Placental pericyte (primary cell): Measurements from ENCODE around the gene DCP1A. TPM values are rescaled to one million over a fixed set of nuclear protein-coding genes. Genes with fewer than 3 reads are reported as not detected.

Source experiments
- small RNA-seq: library from RNA; depleted of rRNA; stranded (forward); fragments of <200 nt; gene quantifications from one replicate; pipeline ENCODE3, GENCODE V24; 2012; ENCODE audit warnings: low replicate concordance
- total RNA-seq: library from RNA; depleted of rRNA; stranded (reverse); fragments of >200 nt; gene quantifications from 2 replicates; pipeline ENCODE4 v1.2.3, GENCODE V29; 2012

The DCP1A gene
- total RNA-seq: 13.8 and 18.3 TPM in 2 replicates

GRCh38 chr3:53347261-53348064 lies at the start of gene DCP1A:
Gene DCP1A, minus strand, starts transcription at chr3:53347543. Its CDS starts 26 bp downstream, at chr3:53347517.

GRCh38 chr3:53255775-53256703 lies 91.3 kb downstream of the DCP1A start, which contains the start of gene TKT:
Gene TKT, minus strand, starts transcription at chr3:53256022. Its CDS starts 80 bp downstream, at chr3:53255942.

Small RNA genes lying within 50 kb of the gene (small RNA-seq; reads per million reads assigned to genes)
- gene RF00019: not detected
- gene RF00212: 0.10 reads per million
- gene RF00568: not detected

Other genes with a start within 250 kb of the DCP1A start
- gene RFT1, start 217.1 kb downstream of the DCP1A start, total RNA-seq: 12.0 and 24.9 TPM in 2 replicates
- gene PRKCD, start 186.3 kb downstream of the DCP1A start, total RNA-seq: 4.2 and 4.4 TPM in 2 replicates
- gene TKT, start 91.5 kb downstream of the DCP1A start, total RNA-seq: 312 and 467 TPM in 2 replicates
- under 0.01 TPM in 2 replicates for gene CACNA1D, start 147.1 kb upstream of the DCP1A start, total RNA-seq